Fibroblast of lung (primary cell): ENCODE measurements around the gene TNFSF8.

Experiments used
- CTCF ChIP-seq, 2 donors: IDR thresholded peaks in 1 of 2; conservative IDR thresholded peaks in 1 of 2; 1 replicate in 1 of 2; 2 replicates in 1 of 2; pipeline ENCODE4 v1.5.1; 2011 to 2012; ENCODE audit warnings: low read length in 2 of 2, control low read depth in 1 of 2, inconsistent platforms in 1 of 2, low read depth in 1 of 2, mild to moderate bottlenecking in 1 of 2
- EZH2 ChIP-seq: IDR thresholded peaks from 2 replicates; pipeline ENCODE4 v1.5.1; 2012; ENCODE audit warnings: low read length, control low read depth, mild to moderate bottlenecking; ENCODE audit errors: missing control alignments

GRCh38 chr9:114919611-114920010 is 10.8 kb downstream of the TNFSF8 start:
- no peak for TF ChIP-seq CTCF (conservative IDR thresholded peaks at IDR 0.05 in 1 of 2, IDR thresholded peaks at IDR 0.05 in 1 of 2; ENCODE audit: low read depth in 1 of 2, low read length in 2 of 2)
- no peak for TF ChIP-seq EZH2
